Ramos (cell line): ENCODE data around the gene PRR35.

ENCODE experiments used
- in situ Hi-C: fragments of 300-500 bp; cut with MboI; formaldehyde crosslinking; loops from one replicate; pipeline ENCODE4 v1.14.3; 2022; ENCODE audit warnings: low sequenced_read_pairs; ENCODE audit not compliant: unreplicated experiment

PRR35 gene

DNA sequence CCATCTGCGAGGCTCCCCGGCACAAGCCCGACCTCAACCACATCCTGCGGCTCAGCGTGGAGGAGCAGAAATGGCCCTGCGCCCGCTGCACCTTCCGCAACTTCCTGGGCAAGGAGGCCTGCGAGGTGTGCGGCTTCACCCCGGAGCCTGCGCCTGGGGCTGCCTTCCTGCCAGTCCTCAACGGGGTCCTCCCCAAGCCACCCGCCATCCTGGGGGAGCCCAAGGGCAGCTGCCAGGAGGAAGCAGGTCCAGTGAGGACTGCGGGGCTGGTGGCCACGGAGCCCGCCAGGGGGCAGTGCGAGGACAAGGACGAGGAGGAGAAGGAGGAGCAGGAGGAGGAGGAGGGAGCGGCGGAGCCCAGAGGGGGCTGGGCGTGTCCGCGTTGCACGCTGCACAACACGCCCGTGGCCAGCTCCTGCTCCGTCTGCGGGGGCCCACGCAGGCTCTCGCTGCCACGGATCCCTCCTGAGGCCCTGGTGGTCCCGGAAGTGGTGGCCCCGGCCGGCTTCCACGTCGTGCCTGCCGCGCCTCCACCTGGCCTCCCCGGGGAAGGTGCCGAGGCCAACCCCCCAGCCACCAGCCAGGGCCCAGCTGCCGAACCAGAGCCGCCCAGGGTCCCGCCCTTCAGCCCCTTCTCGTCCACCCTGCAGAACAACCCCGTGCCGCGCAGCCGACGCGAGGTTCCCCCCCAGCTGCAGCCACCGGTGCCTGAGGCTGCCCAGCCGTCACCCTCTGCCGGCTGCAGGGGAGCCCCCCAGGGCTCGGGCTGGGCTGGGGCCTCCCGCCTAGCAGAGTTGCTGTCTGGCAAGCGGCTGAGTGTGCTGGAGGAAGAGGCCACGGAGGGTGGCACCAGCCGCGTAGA is 13.1 kb upstream of the PRR35 start:
- in situ Hi-C loops, result no loop called here

DNA sequence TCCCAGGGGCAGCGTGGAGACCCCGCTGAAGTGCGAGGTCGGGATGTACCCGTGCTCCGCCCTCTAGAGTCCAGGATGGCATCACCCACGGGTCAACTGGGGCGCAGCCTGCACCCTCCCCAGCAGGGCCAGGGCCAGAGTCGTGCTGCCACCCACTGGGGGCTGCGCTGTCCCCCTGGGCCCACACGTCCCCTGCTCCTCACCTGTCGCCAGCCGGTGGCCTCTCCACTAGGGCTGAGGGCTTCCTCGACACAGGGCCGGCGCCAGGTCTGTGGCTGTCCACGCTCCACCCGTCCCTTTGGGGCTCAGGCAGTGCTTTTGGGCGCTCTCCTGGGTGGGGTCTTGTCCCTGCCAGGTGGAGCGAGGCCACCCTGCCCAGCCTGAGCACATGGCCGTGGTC is 11.6 kb upstream of the PRR35 start:
- in situ Hi-C loops, result no loop called here

DNA sequence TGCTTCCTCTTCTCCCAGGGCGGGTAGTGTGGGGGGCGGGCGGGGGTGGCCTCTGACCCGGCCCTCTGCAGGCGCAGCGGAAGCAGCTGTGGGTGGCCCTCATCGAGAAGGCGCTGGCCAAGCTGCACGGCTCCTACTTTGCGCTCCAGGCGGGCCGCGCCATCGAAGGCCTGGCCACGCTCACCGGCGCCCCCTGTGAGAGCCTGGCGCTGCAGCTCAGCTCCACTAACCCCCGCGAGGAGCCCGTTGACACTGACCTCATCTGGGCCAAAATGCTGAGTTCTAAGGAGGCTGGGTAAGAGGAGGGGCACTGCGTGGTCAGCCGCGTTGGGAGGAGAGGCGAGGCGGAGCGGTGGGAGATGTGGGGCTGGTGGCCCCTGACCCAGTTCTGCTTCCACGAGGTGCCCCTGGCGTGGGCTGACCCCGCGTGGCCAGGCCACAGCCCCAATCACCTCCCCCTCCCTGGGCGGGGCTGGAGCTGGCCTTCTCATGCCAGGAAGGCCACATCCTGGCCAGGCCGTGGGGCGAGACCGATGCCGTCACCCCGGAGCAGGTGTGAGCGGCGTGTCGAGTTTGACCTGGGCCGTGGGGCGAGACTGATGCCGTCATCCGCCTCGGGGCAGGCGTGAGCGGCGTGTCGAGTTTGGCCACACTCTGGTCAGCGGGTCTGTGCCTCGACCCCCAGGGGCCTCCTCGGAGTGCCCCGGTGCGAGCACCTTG is 10.5 kb upstream of the PRR35 start:
- in situ Hi-C loops, result no loop called here

DNA sequence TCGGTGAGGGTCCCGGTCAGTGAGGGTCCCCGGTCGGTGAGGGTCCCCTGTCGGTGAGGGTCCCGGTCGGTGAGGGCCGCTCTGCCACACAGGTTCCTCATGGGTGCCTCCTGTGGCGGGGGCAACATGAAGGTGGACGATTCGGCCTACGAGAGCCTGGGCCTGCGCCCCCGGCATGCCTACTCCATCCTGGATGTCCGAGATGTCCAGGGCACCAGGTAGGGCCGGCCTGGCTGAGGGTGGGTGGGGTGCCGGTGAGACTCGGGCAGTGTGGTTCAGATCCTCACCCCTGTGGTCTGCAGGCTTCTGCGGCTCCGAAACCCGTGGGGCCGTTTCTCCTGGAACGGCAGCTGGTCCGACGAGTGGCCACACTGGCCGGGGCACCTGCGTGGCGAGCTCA is 9.0 kb upstream of the PRR35 start:
- in situ Hi-C loops, result no loop called here

DNA sequence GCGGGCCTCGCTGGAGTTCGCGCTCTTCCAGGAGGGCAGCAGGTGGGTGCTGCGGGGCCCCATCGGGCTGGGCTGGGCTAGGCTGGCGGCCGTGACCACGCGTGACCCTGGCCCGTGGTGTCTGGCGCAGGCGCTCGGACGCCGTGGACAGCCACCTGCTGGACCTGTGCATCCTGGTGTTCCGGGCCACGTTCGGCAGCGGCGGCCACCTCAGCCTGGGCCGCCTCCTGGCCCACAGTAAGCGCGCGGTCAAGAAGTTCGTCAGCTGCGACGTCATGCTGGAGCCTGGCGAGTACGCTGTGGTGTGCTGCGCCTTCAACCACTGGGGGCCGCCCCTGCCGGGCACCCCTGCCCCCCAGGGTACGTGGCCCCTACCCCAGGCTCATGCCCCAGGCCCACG is 8.0 kb upstream of the PRR35 start:
- in situ Hi-C loops, result no loop called here

DNA sequence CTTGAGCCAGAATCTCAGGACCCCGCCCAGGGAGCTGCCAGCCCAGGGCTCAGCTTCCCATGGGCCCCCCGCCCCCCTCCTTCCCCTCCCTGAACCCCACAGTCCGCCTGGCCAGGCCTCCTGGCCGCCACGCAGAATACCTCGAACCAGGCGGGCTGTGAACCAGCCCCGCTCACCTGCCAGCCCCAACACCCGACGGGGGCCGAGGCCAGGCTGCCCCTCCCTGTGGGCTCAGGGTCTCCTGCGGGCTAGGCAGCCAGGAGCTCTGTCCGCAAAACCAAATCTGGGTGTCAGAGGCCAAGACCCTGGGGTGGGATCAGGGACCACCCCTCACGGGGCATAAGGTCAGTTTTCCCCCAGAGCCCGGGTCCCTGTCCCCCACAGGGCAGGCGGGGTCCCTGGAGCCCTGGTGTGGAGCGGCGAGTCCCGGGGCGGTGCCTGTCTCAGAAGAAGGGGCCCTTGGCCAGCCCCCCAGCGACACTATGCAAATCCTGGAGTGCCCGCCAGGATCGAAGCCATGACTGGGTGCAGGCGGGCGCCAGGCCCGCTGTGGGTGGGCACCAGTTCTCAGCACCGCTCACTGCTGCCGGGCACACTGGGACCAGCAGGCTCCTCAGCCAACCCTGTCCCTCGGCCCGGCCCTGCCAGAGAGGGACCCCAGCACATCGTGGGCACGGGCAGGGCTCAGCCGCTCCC is 6.4 kb upstream of the PRR35 start:
- in situ Hi-C loops, result no loop called here

DNA sequence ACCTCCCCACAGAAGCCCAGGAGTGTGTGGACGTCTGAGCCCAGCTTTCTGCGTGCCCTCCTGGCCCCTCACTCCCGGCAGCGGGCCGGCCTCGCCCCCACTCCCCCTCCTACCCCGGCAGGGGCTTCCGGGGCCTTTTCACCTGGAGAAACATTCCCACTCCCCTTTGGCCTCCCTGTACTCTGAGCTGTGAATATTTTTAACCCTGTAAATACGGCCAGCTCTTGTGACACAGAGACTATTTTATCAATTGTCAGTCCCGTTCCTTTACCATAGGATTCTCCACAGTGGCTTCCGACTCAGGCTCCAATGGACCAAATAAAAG is 5.9 kb upstream of the PRR35 start:
- in situ Hi-C loops, result no loop called here

DNA sequence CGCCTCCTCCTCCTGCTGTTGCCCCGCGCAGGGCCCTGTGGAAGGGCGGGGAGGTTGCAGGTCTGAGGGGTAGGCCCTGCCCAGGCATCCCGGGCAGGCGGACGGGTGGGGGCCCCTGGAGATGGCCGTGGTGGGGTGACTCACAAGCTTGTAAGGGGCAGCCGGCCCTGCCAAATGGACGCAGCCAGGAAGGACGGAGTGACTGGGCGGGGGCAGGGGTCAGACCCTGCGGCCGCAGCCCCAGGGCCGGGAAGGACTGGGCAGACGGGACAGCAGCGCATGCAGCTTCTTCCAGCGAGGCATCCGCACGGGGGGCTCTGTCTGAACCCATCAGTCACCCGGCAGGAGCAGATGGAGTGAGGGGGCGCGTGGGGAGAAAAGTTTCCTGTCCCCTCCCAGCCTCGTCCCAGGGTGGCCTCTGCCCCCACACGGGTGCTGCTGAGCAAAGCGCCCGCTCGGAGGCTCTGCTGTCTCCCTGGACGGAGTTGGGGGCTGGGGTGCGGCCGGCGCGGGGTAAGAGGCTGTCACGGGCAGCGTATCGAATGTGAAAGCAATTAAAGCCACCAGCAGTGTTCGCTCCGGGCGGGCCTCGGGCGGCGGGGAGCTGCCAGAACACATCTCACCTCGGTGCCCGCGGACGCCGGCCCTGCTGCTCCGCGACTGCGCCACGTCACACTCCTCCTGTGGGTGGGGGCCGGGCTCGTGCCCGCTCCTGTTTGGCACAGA is 5.4 kb upstream of the PRR35 start:
- in situ Hi-C loops, result no loop called here

DNA sequence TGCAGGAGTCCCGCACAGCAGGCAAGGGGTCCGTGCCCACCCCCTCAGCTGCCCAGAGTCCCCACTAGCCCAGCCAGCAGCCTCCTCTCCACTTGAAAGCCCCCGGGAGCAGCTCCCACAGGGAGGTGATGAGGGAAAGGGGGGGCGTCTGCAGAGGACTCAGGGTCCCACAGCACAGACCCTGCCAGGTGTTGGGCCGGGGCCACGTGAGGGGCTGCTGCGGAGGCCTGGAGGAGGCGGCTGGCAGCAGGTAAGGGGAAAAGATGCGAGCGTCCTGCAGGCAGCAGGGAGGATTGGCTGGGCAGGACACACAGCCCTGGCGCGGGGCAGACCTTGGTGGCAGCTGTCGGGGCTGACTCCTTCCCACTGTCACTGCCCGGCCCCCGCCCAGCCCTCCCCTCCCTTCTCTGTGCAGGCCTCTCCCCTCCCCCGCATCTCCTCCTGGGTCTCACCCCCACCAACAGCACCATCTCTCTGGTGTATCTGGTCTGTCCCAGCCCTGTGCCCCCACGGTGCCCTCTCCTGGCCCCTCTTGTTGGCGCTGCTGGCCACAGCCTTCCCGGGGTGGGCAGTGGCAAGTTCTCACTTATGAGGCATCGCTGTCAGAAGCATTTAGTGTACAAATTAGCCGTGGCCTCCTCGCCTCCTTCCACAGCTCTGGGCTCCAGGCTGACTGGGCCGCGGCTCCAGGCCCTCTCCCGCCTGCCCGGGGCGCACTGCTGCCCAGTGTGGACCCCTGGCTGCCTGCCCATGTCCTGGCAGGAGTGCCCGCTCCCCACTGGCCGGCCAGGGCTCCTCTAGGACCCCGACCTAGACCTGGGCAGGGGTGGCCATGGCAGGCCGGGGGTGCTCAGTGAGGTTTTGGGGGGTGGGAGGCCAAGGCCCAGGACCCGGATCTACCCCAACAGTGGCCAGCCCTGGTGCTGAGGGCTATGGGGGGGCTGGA is 4.4 kb upstream of the PRR35 start:
- in situ Hi-C loops, result no loop called here

DNA sequence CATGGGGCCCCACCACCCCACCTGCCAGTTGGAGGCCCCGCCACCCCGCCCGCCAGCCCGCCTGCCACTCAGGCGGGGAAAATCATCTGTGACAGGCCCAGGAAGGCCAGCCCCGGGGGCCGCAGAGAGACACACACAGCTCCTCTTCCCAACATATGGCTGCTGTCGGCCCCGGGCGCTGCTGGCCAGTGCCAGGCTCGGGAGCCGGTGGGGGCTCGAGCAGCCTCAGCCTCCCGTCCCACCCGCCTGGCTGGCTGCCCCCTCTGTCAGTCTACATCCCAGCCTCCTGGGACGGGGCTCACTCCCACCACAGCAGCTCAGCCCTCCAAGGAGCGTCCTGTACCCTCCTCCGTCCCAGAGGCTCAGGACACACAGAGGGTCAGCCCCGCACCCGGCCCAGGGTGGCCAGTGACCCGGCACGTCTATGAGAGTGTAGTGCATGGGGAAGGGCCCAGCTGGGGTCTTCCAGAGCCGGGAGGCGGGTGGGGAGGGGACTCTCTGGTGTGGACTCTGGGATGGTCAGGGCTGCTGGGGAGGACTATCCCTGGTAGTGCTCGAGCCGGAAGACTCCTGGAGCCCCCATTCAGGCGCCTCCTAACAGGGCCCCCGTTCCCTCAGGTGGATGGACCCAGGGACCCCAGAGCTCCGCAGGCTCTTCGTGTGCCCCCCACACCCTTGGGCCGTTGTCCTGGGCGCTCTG is 3.6 kb upstream of the PRR35 start:
- in situ Hi-C loops, result no loop called here

DNA sequence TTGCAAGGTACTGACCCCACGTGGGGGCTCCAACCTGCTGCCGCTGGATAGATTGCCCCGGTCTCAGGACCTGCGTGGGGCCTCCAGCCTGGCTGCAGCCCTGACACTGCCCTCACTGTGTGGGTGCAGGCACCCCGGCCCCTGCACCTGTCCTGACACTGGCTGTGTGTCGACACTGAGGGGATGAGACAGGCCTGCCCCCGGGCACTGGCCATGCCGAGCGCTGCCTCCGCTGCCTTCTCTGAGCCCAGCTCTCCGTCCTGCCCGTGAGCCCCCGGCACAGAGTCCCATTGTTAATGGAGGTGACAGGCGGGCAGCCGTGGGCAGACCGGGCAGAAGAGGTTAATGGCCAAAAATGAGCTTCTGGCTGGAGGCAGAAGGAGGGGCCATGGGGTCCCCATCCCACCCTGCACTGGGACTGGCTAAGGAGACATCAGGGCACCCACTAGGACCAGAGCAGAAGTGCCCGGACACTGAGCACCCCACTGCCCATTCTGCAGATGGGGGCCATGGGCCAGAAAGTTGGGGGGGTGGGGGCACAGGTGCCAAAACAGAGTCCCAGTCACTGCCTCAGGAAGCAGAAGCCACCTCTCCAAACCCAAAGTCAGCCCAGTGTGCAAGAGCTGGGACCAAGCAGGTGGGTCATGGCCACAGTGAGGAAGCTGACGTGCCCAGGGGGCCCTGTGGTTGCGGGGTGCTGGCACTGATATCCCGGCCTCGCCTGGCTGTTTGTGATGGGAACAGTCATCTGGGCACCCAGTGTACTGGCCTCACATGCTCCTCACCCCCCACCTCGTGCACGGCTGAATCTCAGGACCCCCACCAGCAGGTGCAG is 2.5 kb upstream of the PRR35 start:
- in situ Hi-C loops, result no loop called here

DNA sequence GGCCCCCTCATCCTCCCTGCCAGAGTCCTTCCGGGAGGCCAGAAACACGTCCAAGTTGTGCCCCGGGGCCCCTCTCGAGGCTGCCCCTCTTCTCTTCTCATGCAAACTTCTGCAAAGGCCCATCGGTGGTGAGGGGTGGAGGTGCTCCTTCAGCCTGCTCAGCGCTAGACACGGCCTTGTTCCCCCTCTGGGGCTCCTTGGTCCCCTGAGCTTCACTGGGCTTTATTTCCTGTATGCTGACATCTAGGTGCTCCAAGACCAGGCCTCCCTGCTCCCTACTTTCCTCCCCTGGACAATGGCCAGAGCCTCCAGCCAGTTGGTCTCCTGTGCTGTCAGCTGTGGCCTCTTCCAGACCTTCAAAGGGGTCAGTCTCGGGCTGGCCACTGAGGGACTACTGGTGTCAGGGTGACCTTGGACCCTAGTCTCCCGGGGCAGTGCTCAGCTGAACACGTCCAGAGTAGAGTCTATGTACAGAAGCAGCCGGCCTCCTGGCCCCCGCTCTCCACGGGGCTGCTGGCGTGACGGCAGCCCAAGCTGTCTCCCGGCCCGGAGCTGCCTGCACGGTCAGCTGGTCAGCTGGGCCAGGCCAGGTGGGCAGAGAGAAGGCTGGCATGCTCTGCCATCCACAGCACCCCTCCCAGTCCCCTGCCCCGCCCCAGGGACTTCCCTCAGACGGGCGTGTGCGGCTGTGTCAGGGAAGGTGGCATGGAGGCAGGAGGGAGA is 1.7 kb upstream of the PRR35 start:
- in situ Hi-C loops, result no loop called here

DNA sequence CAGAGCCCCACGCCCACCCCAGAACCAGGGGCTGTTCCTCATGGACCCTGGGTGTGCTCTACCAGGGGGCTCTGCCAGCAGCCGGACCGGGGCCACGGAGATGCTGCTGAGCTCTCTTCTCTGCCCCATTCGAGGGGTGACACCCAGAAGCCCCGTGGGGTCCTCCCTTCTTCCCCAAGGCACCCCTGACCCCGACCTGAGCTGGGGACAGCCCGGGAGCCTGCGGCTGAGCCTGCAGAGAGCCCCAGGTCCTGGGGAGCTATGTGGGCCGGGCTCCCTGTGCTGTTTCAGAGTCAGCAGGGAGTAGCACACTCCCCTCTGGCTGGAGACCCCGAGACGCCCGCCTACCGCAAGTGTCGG is 1.2 kb upstream of the PRR35 start:
- in situ Hi-C loops, result no loop called here

DNA sequence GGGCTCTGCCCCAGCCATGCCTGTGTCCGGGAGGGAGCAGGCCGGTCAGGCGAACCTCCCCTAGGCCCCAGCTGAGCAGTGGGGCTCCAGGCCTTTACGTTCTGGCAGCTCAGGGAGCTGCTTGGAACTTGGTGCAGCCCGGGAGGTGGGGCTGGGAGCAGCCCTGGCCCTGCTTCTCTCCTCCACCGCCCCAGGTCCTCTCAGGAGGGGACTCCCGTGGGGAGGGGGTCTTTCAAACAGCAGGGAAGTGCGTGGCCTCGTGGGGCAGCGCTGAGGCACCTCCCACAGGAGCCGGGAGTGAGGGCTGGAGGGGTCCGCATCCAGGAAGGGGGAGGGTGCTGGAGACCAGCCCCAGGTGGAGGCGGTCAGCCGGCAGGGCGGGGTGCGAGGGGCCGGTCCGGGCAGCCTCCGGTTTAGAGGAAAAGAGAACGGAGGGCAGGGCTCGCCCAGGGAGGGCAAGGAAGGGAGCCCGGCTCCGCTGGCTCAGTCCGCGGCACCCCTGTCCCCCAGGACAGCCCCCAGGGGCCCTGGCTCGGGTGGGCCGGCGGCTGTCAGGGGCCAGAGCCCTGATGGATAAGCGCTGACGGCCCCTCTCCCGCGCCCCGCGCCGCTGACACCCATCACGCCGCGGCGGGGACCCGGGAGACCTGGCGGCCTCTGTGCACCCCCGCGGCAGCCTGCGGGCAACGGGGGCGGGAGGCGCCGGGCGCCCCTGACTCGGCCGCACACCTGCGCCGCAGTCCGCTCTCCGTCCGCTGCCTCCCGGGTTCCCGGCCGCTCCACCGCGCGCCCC is 587 bp upstream of the PRR35 start:
- in situ Hi-C loops, result no loop called here

DNA sequence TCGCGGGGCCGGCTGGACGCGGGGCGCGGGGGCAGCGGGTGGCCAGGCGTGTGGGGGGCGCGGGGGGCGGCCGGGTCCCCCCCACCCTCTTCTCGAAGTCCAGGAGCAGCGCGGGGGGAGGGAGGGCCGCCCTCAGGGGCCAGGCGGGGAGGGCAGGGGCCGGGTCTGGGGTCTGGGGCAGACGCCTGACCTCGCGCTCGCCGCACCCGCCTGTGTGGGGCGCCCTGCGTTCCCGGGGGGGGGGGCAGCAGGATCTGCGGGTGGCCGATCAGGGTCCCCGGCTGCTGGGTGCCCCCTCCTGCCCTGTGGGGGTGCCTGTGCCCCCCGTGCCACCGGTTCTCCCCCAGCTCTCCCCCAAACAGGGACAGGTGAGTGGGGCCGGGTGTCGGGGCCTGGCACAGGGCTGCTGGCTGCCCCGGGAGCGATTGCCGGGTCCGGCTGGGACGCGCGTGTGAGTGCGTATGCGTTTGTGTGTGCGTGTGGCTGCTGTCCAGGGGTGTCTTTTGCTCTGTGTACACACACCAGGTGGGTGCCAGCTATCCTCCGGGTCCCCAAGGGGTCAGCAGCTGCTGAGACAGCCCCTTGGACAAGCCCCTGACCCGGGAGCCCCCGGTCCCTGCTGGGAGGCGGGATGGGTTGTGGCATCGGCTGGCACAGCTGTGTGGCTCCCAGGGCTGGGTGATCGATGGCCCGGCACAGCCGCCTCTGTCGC is 663 bp downstream of the PRR35 start:
- in situ Hi-C loops, result no loop called here

DNA sequence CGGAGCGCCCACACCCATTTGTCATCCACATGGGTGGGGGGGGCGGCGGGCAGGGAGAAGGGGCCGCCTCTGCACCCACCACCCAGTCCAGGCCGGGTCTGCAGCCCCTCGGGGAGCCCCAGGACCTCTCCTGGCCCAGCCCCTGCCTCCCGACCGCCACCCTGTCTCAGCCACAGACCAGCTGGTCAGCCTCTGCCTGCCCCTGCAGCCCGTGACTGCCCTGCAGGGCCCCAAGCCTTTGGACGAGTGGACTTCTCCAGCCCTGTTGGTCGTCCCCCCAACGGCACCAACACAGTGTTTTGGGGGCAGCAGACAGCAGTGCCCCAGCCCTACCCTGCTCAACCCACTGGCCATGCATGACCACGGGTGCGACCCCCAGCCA is 1.2 kb downstream of the PRR35 start:
- in situ Hi-C loops, result no loop called here
